Muscle layer of duodenum (tissue), 2 donors: ENCODE measurements around the gene SLC8B1.

ENCODE experiments used
- H3K27ac ChIP-seq: one replicate; pipeline ENCODE4 v1.7.0; 2013; ENCODE audit warnings: mild to moderate bottlenecking, low read length
- H3K27me3 ChIP-seq: one replicate; pipeline ENCODE4 v1.7.0; 2013; ENCODE audit warnings: low read depth, mild to moderate bottlenecking, control low read depth, low read length
- H3K36me3 ChIP-seq, 2 donors: one replicate each; pipeline ENCODE4 v1.7.0; 2013; ENCODE audit warnings: low read length in 2 of 2, control low read depth in 1 of 2, mild to moderate bottlenecking in 1 of 2; ENCODE audit not compliant: insufficient read depth in 2 of 2, control insufficient read depth in 1 of 2
- H3K4me1 ChIP-seq, 2 donors: one replicate each; pipeline ENCODE4 v1.7.0; 2013; ENCODE audit warnings: low read length in 2 of 2, mild to moderate bottlenecking in 2 of 2, control low read depth in 1 of 2, moderate library complexity in 1 of 2; ENCODE audit not compliant: insufficient read depth in 2 of 2, control insufficient read depth in 1 of 2
- H3K4me3 ChIP-seq, 2 donors: one replicate each; pipeline ENCODE4 v1.7.0; 2013; ENCODE audit warnings: low read length in 2 of 2, low read depth in 1 of 2, mild to moderate bottlenecking in 1 of 2
- H3K9me3 ChIP-seq, 2 donors: one replicate each; pipeline ENCODE4 v1.7.0; 2013; ENCODE audit warnings: low read length in 2 of 2, control low read depth in 1 of 2, mild to moderate bottlenecking in 1 of 2; ENCODE audit not compliant: control insufficient read depth in 1 of 2
- donor health status: healthy.

Gene SLC8B1

DNA sequence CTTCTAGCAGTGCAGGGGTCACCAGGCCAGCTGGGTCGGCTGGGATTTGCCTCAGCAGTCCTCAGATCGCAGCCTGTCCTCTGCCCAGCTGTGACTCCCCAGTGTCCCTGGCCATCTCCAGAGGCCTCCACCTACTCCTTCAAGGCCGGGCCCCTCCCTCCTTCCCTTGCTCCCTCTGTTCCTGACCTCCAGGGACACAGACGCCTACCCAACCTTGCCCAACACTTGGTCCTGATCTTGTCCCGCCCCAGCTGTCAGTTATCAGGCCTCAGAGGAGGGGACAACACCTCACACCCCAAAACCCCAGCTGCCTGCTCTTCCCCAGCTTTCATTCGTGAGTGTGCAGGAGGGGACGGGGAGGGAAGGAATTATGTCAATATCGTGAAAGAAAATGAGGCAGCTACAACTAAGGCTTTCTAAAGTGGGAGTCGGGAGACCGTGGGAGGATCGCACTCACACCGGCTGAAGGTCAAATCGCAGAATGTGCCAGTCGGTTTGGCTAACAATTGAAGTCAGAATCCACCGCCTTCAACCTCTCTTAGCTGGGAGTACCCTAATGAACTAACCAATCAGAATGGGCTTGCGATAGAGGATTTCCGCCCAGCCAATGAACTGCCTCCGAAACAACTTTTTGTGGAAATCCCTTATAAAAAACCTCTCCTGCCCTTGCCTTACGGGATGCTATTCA is 14.1 kb upstream of the SLC8B1 start:
- no peaks in the 10 kb centered on the region for H3K36me3 ChIP-seq
- no peaks in the 10 kb centered on the region for H3K9me3 ChIP-seq
- no peaks in the 10 kb centered on the region for H3K4me1 ChIP-seq
- H3K27ac ChIP-seq: no peak overlapping the region
- no peaks in the 10 kb centered on the region for H3K27me3 ChIP-seq
- H3K4me3 ChIP-seq: no peak overlapping the region

DNA sequence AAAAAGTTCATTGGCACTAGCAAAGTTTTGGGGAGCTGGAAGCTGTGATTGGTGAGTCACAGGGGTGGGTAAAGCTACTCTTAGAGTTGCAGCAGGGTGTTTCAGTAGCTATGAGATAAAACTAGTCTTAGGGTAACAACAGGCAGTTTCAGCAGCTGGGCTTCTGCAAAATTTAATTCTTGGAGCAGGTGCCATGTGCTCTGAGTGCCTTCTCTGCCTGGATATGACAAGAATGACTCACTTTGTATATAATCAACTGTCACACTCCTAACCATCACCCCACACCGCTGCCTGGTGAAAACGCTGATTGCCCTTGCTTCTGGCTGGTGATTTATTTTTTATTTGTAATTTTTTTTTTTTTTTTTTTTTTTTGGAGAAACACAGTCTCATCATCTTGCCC is 13.0 kb upstream of the SLC8B1 start:
- no peaks in the 10 kb centered on the region for H3K27me3 ChIP-seq
- H3K4me1 ChIP-seq: no peaks in the 10 kb centered on the region
- no peak overlapping the region for H3K4me3 ChIP-seq
- no peak overlapping the region for H3K27ac ChIP-seq
- no peaks in the 10 kb centered on the region for H3K9me3 ChIP-seq
- no peaks in the 10 kb centered on the region for H3K36me3 ChIP-seq

GRCh38 chr12:113347107-113347506 is 12.2 kb upstream of the SLC8B1 start:
- Histone ChIP-seq H3K36me3 (no peaks in the 10 kb centered on the region), H3K4me3 (no peak overlapping the region), H3K27me3 (no peaks in the 10 kb centered on the region), H3K27ac (no peak overlapping the region), H3K4me1 (no peaks in the 10 kb centered on the region), H3K9me3 (no peaks in the 10 kb centered on the region)

- no peaks in the 10 kb centered on the region for H3K4me1 ChIP-seq
- H3K27me3 ChIP-seq: no peaks in the 10 kb centered on the region
- no peak overlapping the region for H3K27ac ChIP-seq
- no peaks in the 10 kb centered on the region for H3K9me3 ChIP-seq
- H3K4me3 ChIP-seq: no peak overlapping the region
- H3K36me3 ChIP-seq: no peaks in the 10 kb centered on the region
Observed at GRCh38 chr12:113346353-113346752, 11.4 kb upstream of the SLC8B1 start.

DNA sequence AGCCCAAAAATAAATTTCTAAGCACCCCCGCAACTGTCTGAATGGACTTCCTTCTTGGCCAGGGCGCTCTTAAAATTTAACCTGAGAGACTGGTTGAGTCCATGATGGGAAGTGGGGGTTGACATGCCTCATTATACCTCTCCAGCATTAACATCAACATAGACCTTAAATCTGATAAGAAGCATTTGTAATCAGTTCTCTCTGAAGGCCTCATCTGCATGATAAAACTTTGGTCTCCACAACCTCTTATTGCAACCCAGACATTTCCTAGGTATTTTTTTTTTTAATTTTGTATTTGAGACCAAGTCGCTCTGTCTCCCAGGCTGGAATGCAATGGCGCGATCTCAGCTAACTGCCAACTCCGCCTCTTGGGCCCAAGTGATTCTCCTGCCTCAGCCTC is 10.4 kb upstream of the SLC8B1 start:
- H3K36me3 ChIP-seq: no peaks in the 10 kb centered on the region
- H3K27me3 ChIP-seq: no peaks in the 10 kb centered on the region
- H3K27ac ChIP-seq: no peak overlapping the region

DNA sequence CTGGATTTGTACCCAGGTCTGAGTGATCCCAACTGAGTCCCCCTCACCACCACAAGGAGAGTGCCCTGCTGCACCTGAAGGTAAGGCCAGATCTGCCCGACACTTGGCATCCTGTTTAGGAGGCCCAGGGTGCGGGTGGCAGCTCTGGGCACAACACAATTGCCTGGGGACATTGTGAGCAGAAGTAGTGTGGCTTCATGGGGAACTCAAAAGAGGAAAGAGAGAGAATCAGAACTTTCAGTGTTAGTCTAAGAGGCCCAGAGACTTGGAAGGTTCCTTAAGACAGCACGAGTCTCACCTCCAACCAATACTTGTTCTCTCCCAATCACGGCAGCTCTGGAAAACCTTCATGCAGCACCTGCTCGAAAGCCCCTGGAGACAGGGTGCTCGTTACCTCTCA is 6.6 kb upstream of the SLC8B1 start:
- Histone ChIP-seq H3K27me3 (no peaks in the 10 kb centered on the region), H3K36me3 (no peaks in the 10 kb centered on the region), H3K4me3 (no peak overlapping the region), H3K27ac (no peak overlapping the region), H3K4me1 (no peaks in the 10 kb centered on the region), H3K9me3 (no peaks in the 10 kb centered on the region)

More for the DNA sequence above, 10.4 kb upstream of the SLC8B1 start:
- Histone ChIP-seq H3K9me3 (no peaks in the 10 kb centered on the region), H3K4me1 (no peaks in the 10 kb centered on the region), H3K4me3 (no peak overlapping the region)

GRCh38 chr12:113340061-113340460 is 5.2 kb upstream of the SLC8B1 start:
- H3K4me3 ChIP-seq: no peak overlapping the region
- H3K9me3 ChIP-seq: no peaks in the 10 kb centered on the region
- H3K27me3 ChIP-seq: no peaks in the 10 kb centered on the region
- H3K27ac ChIP-seq: no peak overlapping the region
- H3K36me3 ChIP-seq: no peaks in the 10 kb centered on the region
- H3K4me1 ChIP-seq: no peaks in the 10 kb centered on the region

DNA sequence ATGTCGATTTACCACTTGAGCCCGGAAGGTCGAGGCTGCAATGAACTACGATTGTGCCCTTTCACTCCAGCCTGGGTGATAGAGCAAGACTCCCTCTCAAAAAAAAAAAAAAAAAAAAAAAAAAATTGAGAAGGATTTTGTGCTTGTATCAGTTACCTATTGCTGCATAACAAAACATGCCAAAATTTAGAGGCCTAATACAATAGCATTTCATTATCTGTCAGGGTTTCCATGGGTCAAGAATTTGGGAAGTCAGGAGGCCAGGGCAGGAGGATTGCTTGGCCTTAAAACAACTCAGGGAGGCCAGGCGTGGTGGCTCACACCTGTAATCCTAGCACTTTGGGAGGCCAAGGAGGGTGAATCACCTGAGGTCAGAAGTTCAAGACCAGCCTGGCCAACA is 4.6 kb upstream of the SLC8B1 start:
- Histone ChIP-seq H3K9me3 (no peaks in the 10 kb centered on the region), H3K27ac (no peak overlapping the region), H3K4me1 (no peaks in the 10 kb centered on the region), H3K27me3 (no peaks in the 10 kb centered on the region), H3K4me3 (no peak overlapping the region), H3K36me3 (no peaks in the 10 kb centered on the region)

- H3K4me3 ChIP-seq: peak overlapping the region; percentile 65 to 91
- H3K27me3 ChIP-seq: no peaks in the 10 kb centered on the region
- peaks cover 0 to 21% of the 10 kb centered on the region in 2 donors for H3K36me3 ChIP-seq
- peak overlapping the region; percentile 63 for H3K27ac ChIP-seq
- H3K4me1 ChIP-seq: peaks cover 0 to 20% of the 10 kb centered on the region in 2 donors
- H3K9me3 ChIP-seq: no peaks in the 10 kb centered on the region
Observed at GRCh38 chr12:113333877-113334785, 778 bp downstream of the SLC8B1 start.

DNA sequence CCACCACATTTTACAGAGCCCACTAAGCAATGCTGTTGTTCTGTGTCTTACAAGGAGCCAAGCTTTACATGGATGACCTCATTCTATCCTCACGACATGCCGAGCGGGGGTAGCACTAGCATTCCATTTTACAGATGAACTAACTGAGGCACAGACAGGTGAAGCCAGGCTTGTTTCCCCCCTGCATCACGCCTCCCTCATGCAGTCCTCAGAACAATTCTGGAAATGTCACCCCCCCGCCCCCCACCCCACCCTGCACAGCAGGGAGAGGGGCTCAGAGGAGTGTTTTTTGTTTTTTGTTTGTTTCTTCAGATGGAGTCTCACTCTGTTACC is 1.5 kb downstream of the SLC8B1 start:
- Histone ChIP-seq H3K4me3 (peak overlapping the region; percentile 46 to 65), H3K9me3 (no peaks in the 10 kb centered on the region), H3K27ac (no peak overlapping the region), H3K36me3 (peaks cover under 1 to 21% of the 10 kb centered on the region in 2 donors), H3K27me3 (no peaks in the 10 kb centered on the region), H3K4me1 (peaks cover 0 to 20% of the 10 kb centered on the region in 2 donors)

DNA sequence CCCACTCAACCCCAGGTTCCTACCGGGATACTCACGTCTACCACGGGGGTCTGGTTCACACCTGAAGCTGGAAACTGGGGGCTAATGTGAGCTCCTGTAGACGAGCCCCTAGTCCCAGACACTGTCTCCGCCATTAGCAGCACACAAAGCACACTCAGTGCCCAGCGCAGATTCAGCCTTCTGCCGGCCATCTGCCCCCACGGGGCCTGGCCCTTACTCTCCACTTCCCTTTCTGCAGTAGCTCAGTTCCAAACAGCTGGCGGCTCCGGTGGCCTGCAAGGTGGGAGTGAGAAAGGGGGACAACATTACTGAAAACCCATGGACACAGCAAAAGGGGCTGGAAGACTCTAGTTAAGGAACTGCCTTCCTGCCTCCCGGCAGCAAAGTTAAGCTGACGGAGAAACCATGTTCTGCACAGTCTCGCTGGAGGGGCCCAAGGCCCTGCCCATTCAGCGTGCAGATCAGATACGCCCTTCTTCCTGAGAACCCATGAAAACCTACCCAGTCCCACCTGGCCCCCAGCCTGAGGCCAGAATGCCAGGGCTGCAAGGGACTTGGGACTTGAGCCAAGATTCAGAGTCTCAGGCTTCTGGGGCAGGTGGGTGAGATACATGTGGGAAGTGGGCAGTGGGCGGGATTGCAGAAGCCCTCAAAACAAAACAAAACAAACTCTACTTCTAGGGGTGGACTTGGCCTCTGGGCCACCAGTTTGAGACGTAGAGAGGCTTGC is 2.1 kb downstream of the SLC8B1 start:
- Histone ChIP-seq H3K9me3 (no peaks in the 10 kb centered on the region), H3K36me3 (peaks cover 4 to 21% of the 10 kb centered on the region in 2 donors), H3K4me1 (peaks cover 0 to 20% of the 10 kb centered on the region in 2 donors), H3K4me3 (peak overlapping the region; percentile 46 to 65), H3K27ac (no peak overlapping the region), H3K27me3 (no peaks in the 10 kb centered on the region)
